Endothelial cell of umbilical vein (primary cell): Measurements from ENCODE around the gene MED23. TPM values are rescaled to one million over a fixed set of nuclear protein-coding genes. Genes with fewer than 3 reads are reported as not detected.

ENCODE experiments used
- BruUV-seq: library from RNA; stranded (reverse); fragments of 400-500 nt; replicated peaks from 2 replicates; lab custom pipeline; 2021; lab: Mats Ljungman, UMichigan
- CTCF ChIA-PET: fragments of 300-600, 350-600 bp; sonication (Branson Sonifier 250); formaldehyde crosslinking; loops from one replicate; lab custom pipeline; 2021; ENCODE audit warnings: antibody characterized with exemption, inconsistent platforms; lab: Charles Lee
- POLR2A ChIA-PET: fragments of 300-600, 350-600 bp; sonication (Branson Sonifier 250); formaldehyde crosslinking; loops from one replicate; lab custom pipeline; 2021; ENCODE audit warnings: antibody characterized with exemption, inconsistent platforms; lab: Charles Lee
- DNase-seq: peaks from one replicate; pipeline ENCODE4 v3.0.0-alpha.2; 2011; ENCODE audit warnings: low read depth, low spot score
- FAIRE-seq: peaks from 2 replicates; lab custom pipeline; 2011; peaks lifted over from hg19 to GRCh38; lab: Jason Lieb, UNC
- H2AFZ ChIP-seq: 2 replicates; pipeline ENCODE4 v1.6.0; 2012; ENCODE audit warnings: low read depth, low read length, control low read depth, inconsistent platforms
- H3K27ac ChIP-seq: 2 replicates; pipeline ENCODE4 v1.5.1; 2011; ENCODE audit warnings: low read depth, mild to moderate bottlenecking, control low read depth, low read length, moderate library complexity; ENCODE audit not compliant: insufficient read depth
- H3K27me3 ChIP-seq, 2 experiments: 2 replicates each; pipeline versions ENCODE4 v1.6.0 to v1.6.1; 2011; ENCODE audit warnings: low read length in 2 of 2, mixed read lengths in 1 of 2; ENCODE audit not compliant: control insufficient read depth in 2 of 2, insufficient read depth in 2 of 2
- H3K36me3 ChIP-seq, 2 experiments: 2 replicates in 1 of 2; 3 replicates in 1 of 2; pipeline ENCODE4 v1.5.1; 2011; ENCODE audit warnings: low read length in 2 of 2, mild to moderate bottlenecking in 1 of 2, moderate library complexity in 1 of 2; ENCODE audit not compliant: control insufficient read depth in 2 of 2, insufficient read depth in 2 of 2; ENCODE audit errors: extremely low read depth in 1 of 2
- H3K4me1 ChIP-seq: 3 replicates; pipeline ENCODE4 v1.5.1; 2011; ENCODE audit warnings: mild to moderate bottlenecking, low read length; ENCODE audit not compliant: control insufficient read depth, insufficient read depth; ENCODE audit errors: extremely low read depth
- H3K4me2 ChIP-seq: 2 replicates; pipeline ENCODE4 v1.6.1; 2011; ENCODE audit warnings: low read length, control low read depth, mixed read lengths; ENCODE audit not compliant: insufficient read depth
- H3K4me3 ChIP-seq, 3 experiments: fragments of 200-600 bp in 1 of 3; sonication (generic), shearing (Covaris generic) in 1 of 3; replicated peaks in 1 of 3; 2 replicates each; pipeline ENCODE4 v1.5.1; 2011 to 2016; ENCODE audit warnings: control low read depth in 3 of 3, low read length in 3 of 3, mild to moderate bottlenecking in 2 of 3, inconsistent platforms in 1 of 3, low read depth in 1 of 3, moderate library complexity in 1 of 3; ENCODE audit not compliant: insufficient read depth in 1 of 3
- H3K79me2 ChIP-seq: 2 replicates; pipeline ENCODE4 v1.6.0; 2012; ENCODE audit warnings: low read length, inconsistent platforms; ENCODE audit not compliant: control insufficient read depth, insufficient read depth
- H3K9ac ChIP-seq: replicated peaks from 2 replicates; pipeline ENCODE3; 2011; ENCODE audit warnings: low read length, control low read depth; ENCODE audit not compliant: insufficient read depth; ENCODE audit errors: extremely low read depth
- H3K9me1 ChIP-seq: replicated peaks from 3 replicates; pipeline ENCODE4 v1.6.0; 2011; ENCODE audit warnings: mild to moderate bottlenecking, low read length; ENCODE audit not compliant: control insufficient read depth, insufficient read depth; ENCODE audit errors: extremely low read depth
- H3K9me3 ChIP-seq: replicated peaks from 2 replicates; pipeline ENCODE4 v1.5.1; 2012; ENCODE audit warnings: low read length, inconsistent platforms; ENCODE audit not compliant: control insufficient read depth, insufficient read depth
- H4K20me1 ChIP-seq: replicated peaks from 2 replicates; pipeline ENCODE3; 2011; ENCODE audit warnings: mild to moderate bottlenecking, low read length; ENCODE audit not compliant: control insufficient read depth, insufficient read depth; ENCODE audit errors: extremely low read depth
- EZH2 ChIP-seq: IDR thresholded peaks from 2 replicates; pipeline ENCODE4 v1.6.1; 2012; ENCODE audit warnings: borderline replicate concordance, low read depth, mild to moderate bottlenecking, moderate library complexity, low read length, inconsistent platforms; ENCODE audit not compliant: severe bottlenecking
- FOS ChIP-seq: IDR thresholded peaks from 2 replicates; pipeline ENCODE4 v1.6.1; 2011; ENCODE audit warnings: mild to moderate bottlenecking, low read length, moderate library complexity, borderline replicate concordance; ENCODE audit not compliant: insufficient read depth
- GATA2 ChIP-seq: IDR thresholded peaks from 2 replicates; pipeline ENCODE4 v1.7.0; 2011; ENCODE audit warnings: low read depth, mild to moderate bottlenecking, moderate library complexity, mixed read lengths, low read length; ENCODE audit not compliant: insufficient read length, insufficient read depth
- JUN ChIP-seq: IDR thresholded peaks from 2 replicates; pipeline ENCODE4 v1.6.1; 2011; ENCODE audit warnings: borderline replicate concordance, low read depth; ENCODE audit not compliant: insufficient read length, insufficient read depth
- MYC ChIP-seq: IDR thresholded peaks from one replicate; pipeline ENCODE4 v1.6.1; 2011; ENCODE audit warnings: mild to moderate bottlenecking, low read depth, low read length
- POLR2A ChIP-seq: IDR thresholded peaks from 2 replicates; pipeline ENCODE4 v1.6.1; 2012; ENCODE audit warnings: low read depth, mild to moderate bottlenecking, control low read depth, low read length
- POLR2AphosphoS5 ChIP-seq: IDR thresholded peaks from 2 replicates; pipeline ENCODE4 v1.6.1; 2012; ENCODE audit warnings: low read depth, mild to moderate bottlenecking, control low read depth, low read length, moderate library complexity; ENCODE audit not compliant: insufficient read depth
- dilution Hi-C: fragments of 300-500 bp; cut with MboI; formaldehyde crosslinking; loops from one replicate; pipeline ENCODE4 v1.15.0; 2019; ENCODE audit warnings: low sequenced_read_pairs; ENCODE audit not compliant: extremely low pct_ligation_motif_present
- intact Hi-C: fragments of 100-400 bp; cut with micrococcal nuclease; formaldehyde crosslinking; loops from one replicate; pipeline ENCODE4 v1.10.0; 2022
- polyA plus RNA-seq, 4 experiments: library from polyadenylated mRNA; depleted of rRNA in 3 of 4; stranded (reverse) in 3 of 4; unstranded in 1 of 4; fragments of >200 nt; gene quantifications; 2 replicates each; pipeline versions ENCODE4 v1.2.1 to v1.2.3, GENCODE V29; 2011 to 2012; ENCODE audit warnings: missing spikeins in 1 of 4
- total RNA-seq: library from RNA; stranded (reverse); gene quantifications from 2 replicates; pipeline ENCODE4 v1.2.3, GENCODE V29; 2021
- TF ChIP-seq, protein P1 (sequence below), 2 donors: IDR thresholded peaks; 1 replicate in 1 of 2; 2 replicates in 1 of 2; pipeline ENCODE4 v1.5.1; 2011; ENCODE audit warnings: low read length in 2 of 2, mild to moderate bottlenecking in 2 of 2, moderate library complexity in 2 of 2, control low read depth in 1 of 2, inconsistent platforms in 1 of 2, low read depth in 1 of 2; ENCODE audit not compliant: insufficient read depth in 1 of 2; ENCODE audit errors: extremely low read depth in 1 of 2
- TF ChIP-seq, protein P2 (sequence below): IDR thresholded peaks from 2 replicates; pipeline ENCODE4 v1.6.1; 2011; ENCODE audit not compliant: insufficient read depth, insufficient read length

MED23 gene
- total and polyA plus RNA-seq, 2 donors (not counting 3 experiments of a cell fraction or from before 2014, with no cell fraction given) = 17.9 to 29.5 TPM

DNA sequence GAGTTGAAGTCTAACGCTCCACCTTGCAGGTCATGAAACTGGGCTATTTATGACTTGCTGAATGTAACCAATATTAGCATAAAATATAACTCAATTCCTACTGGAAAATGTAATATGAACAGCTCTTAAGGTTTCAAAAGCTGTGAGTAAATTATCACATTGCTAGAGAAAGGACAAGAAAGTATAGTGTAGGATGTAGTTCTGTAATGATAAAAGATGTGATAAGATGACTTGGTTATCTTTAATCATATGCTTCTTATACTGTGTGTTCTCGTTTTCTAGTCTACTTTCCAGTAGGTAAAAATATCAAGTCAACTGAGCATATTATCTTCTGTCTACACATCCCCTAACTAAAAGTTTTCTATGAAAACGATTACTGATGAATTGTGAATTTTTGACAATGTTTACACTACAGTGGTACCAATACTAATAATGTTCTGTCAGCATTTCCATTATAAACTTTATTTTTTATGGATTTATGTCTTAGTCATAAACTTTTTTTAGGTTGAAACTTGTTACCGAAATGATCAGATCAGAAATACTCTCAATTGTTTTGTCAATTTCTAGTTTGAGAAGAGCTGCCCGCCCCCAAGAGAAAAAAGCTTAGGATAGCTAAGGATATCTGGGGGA lies 14.6 kb downstream of the MED23 start:
- dilution Hi-C loops (no loop called here), intact Hi-C loops (loop anchor here (2.0 kb wide), 1 partner anchor 13 kb away; no protein-coding TSS in a partner anchor)
- Histone ChIP-seq H3K4me2 (no peak overlapping the region), H3K4me3 (no peak overlapping the region), H3K79me2 (no peaks in the 10 kb centered on the region), H3K9me1 (no peaks in the 10 kb centered on the region), H3K9me3 (no peaks in the 10 kb centered on the region), H3K9ac (no peak overlapping the region), H3K4me1 (no peaks in the 10 kb centered on the region), H3K27ac (no peak overlapping the region), H4K20me1 (no peaks in the 10 kb centered on the region), H2AFZ (no peak overlapping the region), H3K27me3 (no peaks in the 10 kb centered on the region), H3K36me3 (peaks cover 15 to 31% of the 10 kb centered on the region in 2 experiments)
- TF ChIP-seq POLR2AphosphoS5 (no peak), GATA2 (no peak), EZH2 (no peak), FOS (no peak), JUN (no peak), POLR2A (no peak), MYC (no peak)
- TF ChIP-seq, protein P1, sequence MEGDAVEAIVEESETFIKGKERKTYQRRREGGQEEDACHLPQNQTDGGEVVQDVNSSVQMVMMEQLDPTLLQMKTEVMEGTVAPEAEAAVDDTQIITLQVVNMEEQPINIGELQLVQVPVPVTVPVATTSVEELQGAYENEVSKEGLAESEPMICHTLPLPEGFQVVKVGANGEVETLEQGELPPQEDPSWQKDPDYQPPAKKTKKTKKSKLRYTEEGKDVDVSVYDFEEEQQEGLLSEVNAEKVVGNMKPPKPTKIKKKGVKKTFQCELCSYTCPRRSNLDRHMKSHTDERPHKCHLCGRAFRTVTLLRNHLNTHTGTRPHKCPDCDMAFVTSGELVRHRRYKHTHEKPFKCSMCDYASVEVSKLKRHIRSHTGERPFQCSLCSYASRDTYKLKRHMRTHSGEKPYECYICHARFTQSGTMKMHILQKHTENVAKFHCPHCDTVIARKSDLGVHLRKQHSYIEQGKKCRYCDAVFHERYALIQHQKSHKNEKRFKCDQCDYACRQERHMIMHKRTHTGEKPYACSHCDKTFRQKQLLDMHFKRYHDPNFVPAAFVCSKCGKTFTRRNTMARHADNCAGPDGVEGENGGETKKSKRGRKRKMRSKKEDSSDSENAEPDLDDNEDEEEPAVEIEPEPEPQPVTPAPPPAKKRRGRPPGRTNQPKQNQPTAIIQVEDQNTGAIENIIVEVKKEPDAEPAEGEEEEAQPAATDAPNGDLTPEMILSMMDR (IDR thresholded peaks at IDR 0.05; ENCODE audit: extremely low read depth in 1 of 2, insufficient read depth in 1 of 2, low read depth in 1 of 2, low read length in 2 of 2) = no peak
- TF ChIP-seq, protein P2, sequence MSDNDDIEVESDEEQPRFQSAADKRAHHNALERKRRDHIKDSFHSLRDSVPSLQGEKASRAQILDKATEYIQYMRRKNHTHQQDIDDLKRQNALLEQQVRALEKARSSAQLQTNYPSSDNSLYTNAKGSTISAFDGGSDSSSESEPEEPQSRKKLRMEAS = no peak
- no peak for DNase-seq
- POLR2A ChIA-PET = no interaction called here
- CTCF ChIA-PET = interaction anchor here (1.0 kb wide), 1 partner anchor 15 kb away, joined by 3 read pairs; no protein-coding TSS in a partner anchor
- FAIRE-seq = no peak
- BruUV-seq = no TSS peak
